Neutrophil (primary cell): Measurements from ENCODE around the gene RAC3.

ENCODE experiments used
- H3K27ac ChIP-seq: fragments of 200-600 bp; sonication (generic); 2 replicates; pipeline ENCODE4 v1.5.1; 2016; ENCODE audit warnings: mild to moderate bottlenecking, moderate library complexity
- H3K27me3 ChIP-seq: fragments of 200-600 bp; sonication (generic); 2 replicates; pipeline ENCODE4 v1.6.0; 2016; ENCODE audit warnings: mild to moderate bottlenecking
- H3K36me3 ChIP-seq: fragments of 200-600 bp; sonication (generic); 2 replicates; pipeline ENCODE4 v1.5.1; 2017
- H3K4me1 ChIP-seq, 2 experiments: fragments of 200-600 bp in 1 of 2; sonication (generic) in 1 of 2; 1 replicate in 1 of 2; 2 replicates in 1 of 2; pipeline versions ENCODE4 v1.5.1 to v1.6.1; 2013 to 2016; ENCODE audit warnings: low read depth in 1 of 2, low read length in 1 of 2, mild to moderate bottlenecking in 1 of 2, moderate library complexity in 1 of 2; ENCODE audit not compliant: control insufficient read depth in 1 of 2, insufficient read depth in 1 of 2
- H3K4me3 ChIP-seq, 2 experiments: fragments of 200-600 bp in 1 of 2; sonication (generic) in 1 of 2; 1 replicate in 1 of 2; 2 replicates in 1 of 2; pipeline ENCODE4 v1.5.1; 2013 to 2016; ENCODE audit warnings: low read depth in 1 of 2, low read length in 1 of 2, mild to moderate bottlenecking in 1 of 2, moderate library complexity in 1 of 2
- H3K9me3 ChIP-seq: fragments of 200-600 bp; sonication (generic); 2 replicates; pipeline ENCODE4 v1.5.1; 2016
- TF ChIP-seq, protein P1 (sequence below): fragments of 200-600 bp; sonication (generic); IDR thresholded peaks from 2 replicates; pipeline ENCODE4 v1.5.1; 2016; ENCODE audit warnings: antibody characterized with exemption

Gene RAC3

DNA sequence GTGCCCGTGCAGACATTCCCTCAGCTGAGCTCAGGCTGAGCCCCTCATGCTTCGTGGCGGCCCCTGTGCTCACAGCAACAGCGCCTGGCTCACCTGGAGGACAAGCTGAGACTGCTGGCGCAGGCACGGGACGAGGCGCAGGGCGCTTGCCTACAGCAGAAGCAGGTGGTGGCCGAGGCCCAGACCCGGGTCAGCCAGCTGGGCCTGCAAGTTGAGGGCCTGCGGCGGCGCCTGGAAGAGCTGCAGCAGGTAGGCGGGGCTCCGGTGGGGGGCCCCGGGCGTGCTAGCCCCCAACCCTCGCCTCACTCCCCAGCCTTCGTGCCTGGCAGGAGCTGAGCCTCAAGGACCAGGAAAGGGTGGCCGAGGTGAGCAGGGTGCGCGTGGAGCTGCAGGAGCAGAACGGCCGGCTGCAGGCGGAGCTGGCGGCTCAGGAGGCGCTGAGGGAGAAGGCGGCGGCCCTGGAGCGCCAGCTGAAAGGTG is 1.4 kb upstream of the RAC3 start:
- H3K36me3 ChIP-seq: no peaks in the 10 kb centered on the region
- H3K4me3 ChIP-seq: peak overlapping the region; percentile 58 to 64
- TF ChIP-seq, protein P1, sequence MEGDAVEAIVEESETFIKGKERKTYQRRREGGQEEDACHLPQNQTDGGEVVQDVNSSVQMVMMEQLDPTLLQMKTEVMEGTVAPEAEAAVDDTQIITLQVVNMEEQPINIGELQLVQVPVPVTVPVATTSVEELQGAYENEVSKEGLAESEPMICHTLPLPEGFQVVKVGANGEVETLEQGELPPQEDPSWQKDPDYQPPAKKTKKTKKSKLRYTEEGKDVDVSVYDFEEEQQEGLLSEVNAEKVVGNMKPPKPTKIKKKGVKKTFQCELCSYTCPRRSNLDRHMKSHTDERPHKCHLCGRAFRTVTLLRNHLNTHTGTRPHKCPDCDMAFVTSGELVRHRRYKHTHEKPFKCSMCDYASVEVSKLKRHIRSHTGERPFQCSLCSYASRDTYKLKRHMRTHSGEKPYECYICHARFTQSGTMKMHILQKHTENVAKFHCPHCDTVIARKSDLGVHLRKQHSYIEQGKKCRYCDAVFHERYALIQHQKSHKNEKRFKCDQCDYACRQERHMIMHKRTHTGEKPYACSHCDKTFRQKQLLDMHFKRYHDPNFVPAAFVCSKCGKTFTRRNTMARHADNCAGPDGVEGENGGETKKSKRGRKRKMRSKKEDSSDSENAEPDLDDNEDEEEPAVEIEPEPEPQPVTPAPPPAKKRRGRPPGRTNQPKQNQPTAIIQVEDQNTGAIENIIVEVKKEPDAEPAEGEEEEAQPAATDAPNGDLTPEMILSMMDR: no peak
- no peak overlapping the region for H3K27ac ChIP-seq
- H3K9me3 ChIP-seq: no peaks in the 10 kb centered on the region
- peaks cover 24% of the 10 kb centered on the region for H3K27me3 ChIP-seq
- peaks cover 18 to 26% of the 10 kb centered on the region in 2 experiments for H3K4me1 ChIP-seq

DNA sequence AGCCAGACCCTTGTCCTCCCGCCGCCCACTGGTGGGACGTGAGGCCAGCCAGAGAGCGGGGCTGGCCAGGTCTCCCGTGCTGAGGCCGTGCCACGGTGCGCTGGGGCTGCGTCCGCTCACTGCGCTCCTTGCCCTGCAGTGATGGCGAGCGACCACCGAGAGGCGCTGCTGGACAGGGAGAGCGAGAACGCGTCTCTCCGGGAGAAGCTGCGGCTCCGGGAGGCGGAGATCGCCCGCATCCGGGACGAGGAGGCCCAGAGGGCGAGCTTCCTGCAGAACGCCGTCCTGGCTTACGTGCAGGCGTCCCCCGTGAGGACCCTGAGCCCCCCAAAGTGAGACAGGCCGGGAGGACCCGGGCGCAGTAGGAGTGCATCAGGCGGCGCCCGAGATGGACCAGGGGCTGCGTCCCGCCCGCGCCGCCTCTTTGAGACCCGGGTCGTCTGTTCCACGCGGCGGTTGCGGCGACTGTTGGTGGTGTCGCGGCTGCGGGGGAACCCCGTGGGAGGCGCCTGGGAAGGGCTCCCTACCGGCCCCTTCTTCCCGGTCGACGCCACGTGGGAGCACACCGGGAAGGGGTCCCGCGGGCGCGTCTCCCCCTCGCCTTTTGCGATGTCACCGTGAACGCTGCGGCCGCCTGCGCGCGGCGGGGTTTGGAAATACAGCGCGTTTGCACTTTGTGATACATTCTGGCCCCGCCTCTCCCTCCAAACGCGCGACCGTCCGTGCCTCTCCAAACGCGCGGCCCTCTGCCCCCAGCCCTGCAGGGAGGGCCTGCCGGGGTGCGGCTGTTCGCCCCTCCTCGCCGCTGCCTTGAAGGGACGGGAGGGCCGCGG is 792 bp upstream of the RAC3 start:
- peaks cover 20 to 28% of the 10 kb centered on the region in 2 experiments for H3K4me1 ChIP-seq
- TF ChIP-seq, protein P1: peak; percentile 97
- H3K36me3 ChIP-seq: no peaks in the 10 kb centered on the region
- peak overlapping the region; percentile 41 for H3K27ac ChIP-seq
- H3K27me3 ChIP-seq: peaks cover 24% of the 10 kb centered on the region
- H3K9me3 ChIP-seq: no peaks in the 10 kb centered on the region
- H3K4me3 ChIP-seq: peak overlapping the region; percentile 58 to 64

DNA sequence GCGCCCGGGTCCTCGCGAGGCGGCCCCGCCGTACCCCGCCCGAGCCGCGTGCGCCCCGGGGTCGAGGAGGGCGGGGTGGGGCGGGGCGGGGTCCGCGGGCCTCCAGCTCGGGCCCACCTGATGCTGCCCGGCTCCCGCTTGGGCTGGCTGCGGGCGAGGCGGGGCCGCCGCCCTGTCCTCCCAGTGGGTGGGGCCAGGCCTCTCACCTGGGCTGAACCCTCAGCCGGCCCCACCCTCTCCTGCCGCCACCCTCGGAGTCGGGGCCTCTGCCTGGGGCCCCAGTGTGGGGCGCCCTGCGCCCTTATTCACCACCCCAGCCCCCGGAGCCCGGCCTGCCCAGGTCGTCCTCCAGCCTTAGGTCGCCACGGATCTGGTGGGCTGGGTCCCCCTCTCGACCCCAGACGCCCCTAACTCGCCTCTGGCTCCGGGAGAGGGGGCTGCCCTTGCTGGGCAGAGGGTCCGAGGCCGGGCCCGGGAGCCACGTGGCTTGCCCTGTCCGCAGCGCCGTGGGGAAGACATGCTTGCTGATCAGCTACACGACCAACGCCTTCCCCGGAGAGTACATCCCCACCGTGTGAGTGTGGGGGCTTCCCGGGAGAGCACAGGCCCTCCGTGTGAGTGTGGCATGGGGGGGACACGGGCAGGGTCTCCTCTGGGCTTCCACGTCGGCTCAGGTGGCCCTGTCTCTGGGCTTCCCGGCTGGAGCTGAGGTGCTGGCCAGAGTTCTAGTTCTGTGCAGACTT is 578 bp downstream of the RAC3 start:
- TF ChIP-seq, protein P1: no peak
- Histone ChIP-seq H3K9me3 (no peaks in the 10 kb centered on the region), H3K36me3 (no peaks in the 10 kb centered on the region), H3K27me3 (peaks cover 24% of the 10 kb centered on the region), H3K4me1 (peaks cover 34 to 42% of the 10 kb centered on the region in 2 experiments), H3K4me3 (peak overlapping the region in 1 of 2 experiments; percentile 45), H3K27ac (no peak overlapping the region)

DNA sequence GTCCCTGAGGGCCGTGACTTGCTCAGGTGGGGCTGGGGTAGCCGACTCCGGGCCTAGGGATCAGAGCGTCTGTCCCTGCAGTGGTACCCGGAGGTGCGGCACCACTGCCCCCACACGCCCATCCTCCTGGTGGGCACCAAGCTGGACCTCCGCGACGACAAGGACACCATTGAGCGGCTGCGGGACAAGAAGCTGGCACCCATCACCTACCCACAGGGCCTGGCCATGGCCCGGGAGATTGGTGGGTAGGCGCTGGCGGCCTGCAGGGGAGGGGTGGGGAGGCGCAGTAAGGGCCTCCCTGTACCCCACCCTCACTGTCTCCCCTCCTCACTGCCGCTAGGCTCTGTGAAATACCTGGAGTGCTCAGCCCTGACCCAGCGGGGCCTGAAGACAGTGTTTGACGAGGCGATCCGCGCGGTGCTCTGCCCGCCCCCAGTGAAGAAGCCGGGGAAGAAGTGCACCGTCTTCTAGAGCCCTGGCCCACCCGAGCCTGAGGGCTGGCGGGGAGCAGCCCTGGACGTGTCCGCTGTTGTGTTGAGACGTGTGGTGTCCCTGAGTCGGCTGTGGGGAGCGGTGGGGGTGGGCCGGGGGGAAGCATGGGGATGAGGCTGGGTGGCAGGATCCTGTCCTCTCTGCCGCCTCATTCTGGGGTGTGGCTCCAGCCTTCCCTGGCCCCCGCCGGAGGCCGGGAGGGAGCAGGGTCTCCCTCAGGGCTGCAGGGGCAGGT is 2.0 kb downstream of the RAC3 start:
- no peak overlapping the region for H3K4me3 ChIP-seq
- peaks cover 41 to 52% of the 10 kb centered on the region in 2 experiments for H3K4me1 ChIP-seq

More for the DNA sequence above, 2.0 kb downstream of the RAC3 start:
- H3K36me3 ChIP-seq: no peaks in the 10 kb centered on the region
- H3K27me3 ChIP-seq: peaks cover 24% of the 10 kb centered on the region
- no peak overlapping the region for H3K27ac ChIP-seq
- no peaks in the 10 kb centered on the region for H3K9me3 ChIP-seq
- TF ChIP-seq, protein P1: no peak
